ENCODE results near the gene DNAH7. TPM values are rescaled to one million over a fixed set of nuclear protein-coding genes. Genes with fewer than 3 reads are reported as not detected.

The DNAH7 gene
- total RNA-seq, 6 donors from 2014 or later: 1.6 to 33.5 (median 7.8) TPM

- no peaks in the 10 kb centered on the region for H3K4me1 ChIP-seq
- no peaks in the 10 kb centered on the region for H3K36me3 ChIP-seq
- DNase-seq (no peak), ATAC-seq (ENCODE audit: low FRiP score in 2 of 2) (no peak)
- TF ChIP-seq EP300 (IDR thresholded peaks at IDR 0.05): no peak
- no peak for TF ChIP-seq POLR2A (IDR thresholded peaks at IDR 0.05)
- H3K4me3 ChIP-seq: no peak overlapping the region
- no peak overlapping the region for H3K27ac ChIP-seq
- 76 to 96% methylated on average over 4 of the region's 4 CpGs for WGBS, 2 donors
- no peaks in the 10 kb centered on the region for H3K9me3 ChIP-seq
- no peaks in the 10 kb centered on the region for H3K27me3 ChIP-seq
Observed at GRCh38 chr2:195871326-195871725, 197.3 kb downstream of the DNAH7 start.

GRCh38 chr2:195864316-195864715, 204.3 kb downstream of the DNAH7 start:
- no peak overlapping the region for H3K27ac ChIP-seq
- no peaks in the 10 kb centered on the region for H3K36me3 ChIP-seq
- ATAC-seq (ENCODE audit: low FRiP score in 2 of 2) (no peak), DNase-seq (no peak)
- no peaks in the 10 kb centered on the region for H3K9me3 ChIP-seq
- peaks cover 0 to 5% (median 0%) of the 10 kb centered on the region in 4 donors for H3K4me1 ChIP-seq
- H3K4me3 ChIP-seq: no peak overlapping the region
- TF ChIP-seq POLR2A (IDR thresholded peaks at IDR 0.05): no peak
- TF ChIP-seq EP300 (IDR thresholded peaks at IDR 0.05): no peak
- TF ChIP-seq CTCF (IDR thresholded peaks at IDR 0.05): no peak
- no peak for TF ChIP-seq POLR2AphosphoS5 (IDR thresholded peaks at IDR 0.05)
- WGBS, 2 donors: 92 to 94% methylated on average over 6 of the region's 6 CpGs
- H3K27me3 ChIP-seq: no peaks in the 10 kb centered on the region

- ATAC-seq (ENCODE audit: low FRiP score in 2 of 2) (peak in 1 of 2 donors; percentile 28), DNase-seq (no peak)
- Histone ChIP-seq H3K36me3 (no peaks in the 10 kb centered on the region), H3K4me1 (peaks cover 0 to 5% (median 0%) of the 10 kb centered on the region in 4 donors), H3K27me3 (no peaks in the 10 kb centered on the region), H3K27ac (no peak overlapping the region), H3K4me3 (no peak overlapping the region), H3K9me3 (no peaks in the 10 kb centered on the region)
- 33 to 34% methylated on average over 4 of the region's 4 CpGs for WGBS, 2 donors
- no peak for TF ChIP-seq POLR2A (IDR thresholded peaks at IDR 0.05)
Observed at GRCh38 chr2:195863564-195863963, 205.1 kb downstream of the DNAH7 start.

GRCh38 chr2:195863121-195863520, 205.5 kb downstream of the DNAH7 start:
- Histone ChIP-seq H3K27ac (no peak overlapping the region), H3K4me1 (peaks cover 0 to 5% (median 0%) of the 10 kb centered on the region in 4 donors), H3K9me3 (no peaks in the 10 kb centered on the region), H3K27me3 (no peaks in the 10 kb centered on the region), H3K4me3 (no peak overlapping the region), H3K36me3 (no peaks in the 10 kb centered on the region)
- ATAC-seq (ENCODE audit: low FRiP score in 2 of 2): no peak
- DNase-seq: no peak
- 83 to 87% methylated on average over 3 of the region's 3 CpGs for WGBS, 2 donors
- TF ChIP-seq EP300 (IDR thresholded peaks at IDR 0.05): no peak
- no peak for TF ChIP-seq POLR2AphosphoS5 (IDR thresholded peaks at IDR 0.05)
- no peak for TF ChIP-seq POLR2A (IDR thresholded peaks at IDR 0.05)
- TF ChIP-seq CTCF (IDR thresholded peaks at IDR 0.05): no peak

- H3K27ac ChIP-seq: no peak overlapping the region
- H3K4me3 ChIP-seq: no peak overlapping the region
- 85 to 86% methylated on average over 5 of the region's 5 CpGs for WGBS, 2 donors
- H3K36me3 ChIP-seq: no peaks in the 10 kb centered on the region
- no peaks in the 10 kb centered on the region for H3K27me3 ChIP-seq
- H3K4me1 ChIP-seq: peaks cover 0 to 5% (median 0%) of the 10 kb centered on the region in 4 donors
- ATAC-seq (ENCODE audit: low FRiP score in 2 of 2) (no peak), DNase-seq (no peak)
- TF ChIP-seq POLR2AphosphoS5 (IDR thresholded peaks at IDR 0.05): no peak
- H3K9me3 ChIP-seq: no peaks in the 10 kb centered on the region
Observed at GRCh38 chr2:195861821-195862220, 206.8 kb downstream of the DNAH7 start.

- Histone ChIP-seq H3K9me3 (no peaks in the 10 kb centered on the region), H3K36me3 (no peaks in the 10 kb centered on the region), H3K4me1 (peaks cover 0 to 5% (median 0%) of the 10 kb centered on the region in 4 donors), H3K4me3 (no peak overlapping the region), H3K27me3 (no peaks in the 10 kb centered on the region), H3K27ac (no peak overlapping the region)
- TF ChIP-seq EP300 (IDR thresholded peaks at IDR 0.05) (no peak), POLR2AphosphoS5 (IDR thresholded peaks at IDR 0.05) (no peak), CTCF (IDR thresholded peaks at IDR 0.05) (no peak), POLR2A (IDR thresholded peaks at IDR 0.05) (no peak)
- no peak for DNase-seq
- ATAC-seq (ENCODE audit: low FRiP score in 2 of 2): no peak
- whole genome bisulfite sequencing, 2 donors: 90 to 94% methylated on average over 2 of the region's 2 CpGs
Observed at GRCh38 chr2:195859513-195859912, 209.1 kb downstream of the DNAH7 start.
